Vagina (tissue), 2 donors: ENCODE data around the gene PLAGL2. TPM values are rescaled to one million over a fixed set of nuclear protein-coding genes. Genes with fewer than 3 reads are reported as not detected.

Experiments used
- DNase-seq, 2 donors: peaks; one replicate each; pipeline ENCODE4 v3.0.0-alpha.2; 2017; ENCODE audit errors: extremely low spot score in 2 of 2
- H3K27ac ChIP-seq: fragments of 200-600 bp; sonication (generic); one replicate; pipeline ENCODE4 v1.5.1; 2019
- H3K27me3 ChIP-seq: fragments of 200-600 bp; sonication (generic); one replicate; pipeline ENCODE4 v1.5.1; 2019
- H3K36me3 ChIP-seq, 2 donors: fragments of 200-600 bp; sonication (generic); one replicate each; pipeline ENCODE4 v1.5.1; 2017 to 2019
- H3K4me1 ChIP-seq: fragments of 200-600 bp; sonication (generic); one replicate; pipeline ENCODE4 v1.5.1; 2019
- H3K4me3 ChIP-seq, 2 donors: fragments of 200-600 bp; sonication (generic); 1 replicate in 1 of 2; 2 replicates in 1 of 2; pipeline ENCODE4 v1.5.1; 2016 to 2019
- H3K9me3 ChIP-seq: fragments of 200-600 bp; sonication (generic); one replicate; pipeline ENCODE4 v1.5.1; 2019
- POLR2A ChIP-seq, 2 donors: fragments of 450-650 bp; IDR thresholded peaks; one replicate each; pipeline ENCODE4 v1.6.1; 2017; ENCODE audit warnings: antibody characterized with exemption in 2 of 2, mild to moderate bottlenecking in 2 of 2, moderate library complexity in 2 of 2
- POLR2AphosphoS5 ChIP-seq, 2 donors: sonication (generic); formaldehyde crosslinking; IDR thresholded peaks; one replicate each; pipeline ENCODE4 v1.9.0; 2017; ENCODE audit warnings: antibody characterized with exemption in 2 of 2, mild to moderate bottlenecking in 2 of 2, low read depth in 1 of 2; ENCODE audit not compliant: insufficient read depth in 1 of 2
- intact Hi-C: fragments of 100-400 bp; cut with DNase I; formaldehyde crosslinking; loops from one replicate; pipeline ENCODE4 v1.15.1; 2023
- microRNA counts, 2 donors: library from miRNA; unstranded; fragments of <30 nt; microRNA quantifications; one replicate each; lab custom pipeline; 2016 to 2017
- total RNA-seq: library from RNA; depleted of rRNA; stranded (reverse); fragments of >200 nt; gene quantifications from one replicate; pipeline ENCODE4 v1.2.3, GENCODE V29; 2016
- TF ChIP-seq, protein P1 (sequence below), 3 experiments: fragments of 450-650 bp in 2 of 3; fragments of 200-600 bp in 1 of 3; sonication (generic) in 1 of 3; IDR thresholded peaks; one replicate each; pipeline ENCODE4 v1.5.1; 2017 to 2019; ENCODE audit warnings: antibody characterized with exemption in 3 of 3, mild to moderate bottlenecking in 2 of 3, moderate library complexity in 2 of 3

Gene PLAGL2
- total RNA-seq, 1 donor from 2014 or later, result 8.3 TPM

DNA sequence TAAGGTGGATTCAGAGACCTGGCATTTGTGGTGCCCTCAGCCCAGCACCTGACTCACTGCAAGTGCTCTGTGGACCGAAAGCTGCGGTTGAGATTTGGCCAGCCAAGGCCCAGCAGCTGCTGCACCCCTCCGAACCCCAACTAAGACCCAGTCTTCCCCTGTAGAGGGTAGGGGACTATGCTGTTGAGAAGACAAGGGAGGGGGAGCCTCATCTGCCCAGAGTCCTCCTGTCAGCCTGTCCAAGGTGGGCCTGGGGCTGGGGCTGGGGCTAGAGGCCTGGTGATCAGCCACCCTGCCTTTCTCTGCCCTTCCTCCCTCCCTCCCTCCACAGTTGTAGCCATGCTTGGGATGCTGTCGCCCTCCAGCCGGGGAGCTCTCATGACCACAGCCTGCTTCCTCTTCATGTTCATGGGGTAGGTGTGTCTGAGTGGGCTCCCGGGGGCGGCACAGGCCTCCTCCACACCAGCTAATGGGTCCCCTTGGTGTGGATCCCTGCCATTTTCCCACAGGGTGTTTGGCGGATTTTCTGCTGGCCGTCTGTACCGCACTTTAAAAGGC is 57.2 kb downstream of the PLAGL2 start:
- DNase-seq, result no peak
- Histone ChIP-seq H3K27me3 (no peaks in the 10 kb centered on the region), H3K4me1 (peaks cover 9% of the 10 kb centered on the region), H3K4me3 (no peak overlapping the region), H3K36me3 (peaks cover 0 to 87% of the 10 kb centered on the region in 2 donors), H3K27ac (no peak overlapping the region), H3K9me3 (no peaks in the 10 kb centered on the region)
- no peak for TF ChIP-seq POLR2A (IDR thresholded peaks at IDR 0.05)
- TF ChIP-seq POLR2AphosphoS5 (IDR thresholded peaks at IDR 0.05; ENCODE audit: insufficient read depth in 1 of 2, low read depth in 1 of 2), result no peak
- TF ChIP-seq, protein P1, sequence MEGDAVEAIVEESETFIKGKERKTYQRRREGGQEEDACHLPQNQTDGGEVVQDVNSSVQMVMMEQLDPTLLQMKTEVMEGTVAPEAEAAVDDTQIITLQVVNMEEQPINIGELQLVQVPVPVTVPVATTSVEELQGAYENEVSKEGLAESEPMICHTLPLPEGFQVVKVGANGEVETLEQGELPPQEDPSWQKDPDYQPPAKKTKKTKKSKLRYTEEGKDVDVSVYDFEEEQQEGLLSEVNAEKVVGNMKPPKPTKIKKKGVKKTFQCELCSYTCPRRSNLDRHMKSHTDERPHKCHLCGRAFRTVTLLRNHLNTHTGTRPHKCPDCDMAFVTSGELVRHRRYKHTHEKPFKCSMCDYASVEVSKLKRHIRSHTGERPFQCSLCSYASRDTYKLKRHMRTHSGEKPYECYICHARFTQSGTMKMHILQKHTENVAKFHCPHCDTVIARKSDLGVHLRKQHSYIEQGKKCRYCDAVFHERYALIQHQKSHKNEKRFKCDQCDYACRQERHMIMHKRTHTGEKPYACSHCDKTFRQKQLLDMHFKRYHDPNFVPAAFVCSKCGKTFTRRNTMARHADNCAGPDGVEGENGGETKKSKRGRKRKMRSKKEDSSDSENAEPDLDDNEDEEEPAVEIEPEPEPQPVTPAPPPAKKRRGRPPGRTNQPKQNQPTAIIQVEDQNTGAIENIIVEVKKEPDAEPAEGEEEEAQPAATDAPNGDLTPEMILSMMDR (IDR thresholded peaks at IDR 0.05), result no peak
- intact Hi-C loops, result loop anchor here (10.0 kb wide), 1 partner anchor 1044 kb away; no protein-coding TSS in a partner anchor

DNA sequence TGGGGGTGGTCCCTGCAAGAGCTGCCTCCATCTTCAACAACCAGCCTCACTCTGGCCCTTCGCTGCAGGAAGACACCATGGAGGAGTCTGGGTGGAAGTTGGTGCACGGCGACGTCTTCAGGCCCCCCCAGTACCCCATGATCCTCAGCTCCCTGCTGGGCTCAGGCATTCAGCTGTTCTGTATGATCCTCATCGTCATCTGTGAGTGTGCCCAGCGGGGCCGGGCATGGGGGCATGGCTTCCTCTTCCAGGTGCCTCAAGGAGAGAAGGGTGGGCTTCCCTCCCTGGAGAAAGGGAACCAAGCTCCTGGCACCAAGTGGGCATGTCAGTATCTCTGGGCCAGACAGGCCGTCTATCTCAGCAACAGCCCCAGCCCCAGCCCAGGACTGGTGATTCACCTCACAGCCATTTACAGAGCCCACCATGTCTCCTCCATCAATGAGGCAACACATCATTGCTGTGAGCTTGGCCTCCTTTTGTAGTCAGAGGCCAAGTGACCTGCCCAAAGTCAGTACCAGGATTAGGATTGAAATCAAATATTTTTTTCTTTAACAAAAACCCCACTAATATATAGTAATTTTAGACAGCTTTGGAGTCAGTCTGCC is 57.9 kb downstream of the PLAGL2 start:
- H3K27ac ChIP-seq, result no peak overlapping the region
- H3K4me3 ChIP-seq, result no peak overlapping the region
- no peaks in the 10 kb centered on the region for H3K27me3 ChIP-seq
- no peak for DNase-seq
- H3K9me3 ChIP-seq, result no peaks in the 10 kb centered on the region
- H3K36me3 ChIP-seq, result peaks cover 0 to 90% of the 10 kb centered on the region in 2 donors
- peaks cover 2% of the 10 kb centered on the region for H3K4me1 ChIP-seq
- TF ChIP-seq, protein P1 (IDR thresholded peaks at IDR 0.05), result no peak
- TF ChIP-seq POLR2AphosphoS5 (IDR thresholded peaks at IDR 0.05; ENCODE audit: insufficient read depth in 1 of 2, low read depth in 1 of 2) (no peak), POLR2A (IDR thresholded peaks at IDR 0.05) (no peak)
- intact Hi-C loops, result loop anchor here (10.0 kb wide), 1 partner anchor 1045 kb away; no protein-coding TSS in a partner anchor

DNA sequence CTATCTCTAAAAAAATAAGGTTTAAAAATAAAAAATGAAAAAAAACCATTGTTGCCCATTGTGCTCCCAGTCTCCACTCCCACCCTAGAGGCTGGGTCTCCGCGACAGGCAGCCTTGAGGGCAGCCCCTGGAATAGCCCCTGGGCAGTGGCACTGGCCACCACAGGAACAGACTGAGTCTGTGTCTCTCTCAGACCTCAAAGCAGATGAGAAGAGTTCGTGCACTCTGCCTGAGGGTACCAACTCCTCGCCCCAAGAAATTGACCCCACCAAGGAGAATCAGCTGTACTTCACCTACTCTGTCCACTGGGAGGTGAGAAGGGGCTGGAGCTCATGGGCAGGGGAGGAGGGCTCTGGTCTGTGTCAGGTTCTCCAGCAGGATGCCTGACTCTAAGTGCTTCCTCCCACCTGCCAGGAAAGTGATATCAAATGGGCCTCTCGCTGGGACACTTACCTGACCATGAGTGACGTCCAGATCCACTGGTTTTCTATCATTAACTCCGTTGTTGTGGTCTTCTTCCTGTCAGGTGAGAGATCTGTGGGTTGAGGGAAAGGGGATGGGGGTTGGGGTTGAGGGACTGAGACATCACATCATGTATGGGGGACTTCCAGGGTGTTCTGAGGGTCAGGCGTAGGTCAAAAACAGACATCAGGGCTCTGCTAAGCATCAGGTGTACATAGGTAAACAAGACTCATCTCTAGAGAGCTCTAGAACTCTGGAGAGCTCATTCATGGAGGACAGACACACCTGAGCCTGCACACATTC is 62.5 kb downstream of the PLAGL2 start:
- H3K36me3 ChIP-seq, result peaks cover 0 to 86% of the 10 kb centered on the region in 2 donors
- H3K27me3 ChIP-seq, result no peaks in the 10 kb centered on the region
- no peak overlapping the region for H3K4me3 ChIP-seq
- intact Hi-C loops, result no loop called here
- no peak for TF ChIP-seq POLR2A (IDR thresholded peaks at IDR 0.05)
- TF ChIP-seq, protein P1 (IDR thresholded peaks at IDR 0.05), result no peak
- TF ChIP-seq POLR2AphosphoS5 (IDR thresholded peaks at IDR 0.05; ENCODE audit: insufficient read depth in 1 of 2, low read depth in 1 of 2), result no peak
- H3K9me3 ChIP-seq, result no peaks in the 10 kb centered on the region
- DNase-seq, result no peak
- no peak overlapping the region for H3K27ac ChIP-seq
- H3K4me1 ChIP-seq, result no peaks in the 10 kb centered on the region

DNA sequence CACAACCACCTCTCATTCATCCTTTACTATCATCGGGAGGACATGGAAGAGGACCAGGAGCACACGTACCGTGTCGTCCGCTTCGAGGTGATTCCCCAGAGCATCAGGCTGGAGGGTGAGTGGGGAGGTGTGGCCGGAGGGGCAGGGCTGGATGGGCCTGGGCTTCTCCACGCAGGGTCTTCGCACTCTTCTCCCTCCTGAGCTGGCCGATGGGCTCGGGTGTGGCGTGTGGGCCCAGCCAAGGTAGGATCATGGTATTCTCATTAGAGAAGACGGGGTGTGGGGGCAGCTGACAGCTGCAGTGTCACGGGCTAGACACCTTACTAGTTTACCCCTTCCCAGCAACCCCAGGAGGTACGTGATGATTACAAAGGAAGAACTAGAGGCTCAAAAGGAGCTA is 64.6 kb downstream of the PLAGL2 start:
- no peaks in the 10 kb centered on the region for H3K27me3 ChIP-seq
- H3K4me1 ChIP-seq, result no peaks in the 10 kb centered on the region
- no peak overlapping the region for H3K27ac ChIP-seq
- H3K9me3 ChIP-seq, result no peaks in the 10 kb centered on the region
- TF ChIP-seq POLR2A (IDR thresholded peaks at IDR 0.05) (no peak), POLR2AphosphoS5 (IDR thresholded peaks at IDR 0.05; ENCODE audit: insufficient read depth in 1 of 2, low read depth in 1 of 2) (no peak)
- TF ChIP-seq, protein P1 (IDR thresholded peaks at IDR 0.05), result no peak
- DNase-seq, result no peak
- no peak overlapping the region for H3K4me3 ChIP-seq
- H3K36me3 ChIP-seq, result peaks cover 0 to 87% of the 10 kb centered on the region in 2 donors
- intact Hi-C loops, result no loop called here

MicroRNAs within 50 kb of the gene (microRNA counts, 767-probe panel; counts per million panel counts)
- microRNA hsa-miR-1825 (lab: Ali Mortazavi, UCI), result 238 to 261 counts per million in 2 donors

Other genes with a start within 250 kb of the PLAGL2 start
- gene XKR7, start 239.6 kb downstream of the PLAGL2 start, total RNA-seq, result not detected
- gene CCM2L, start 197.3 kb downstream of the PLAGL2 start, total RNA-seq, result 8.6 TPM
- 10.1 TPM for gene HCK, start 155.5 kb downstream of the PLAGL2 start, total RNA-seq
- gene TM9SF4, start 98.0 kb downstream of the PLAGL2 start, total RNA-seq, result 32.2 TPM
- gene POFUT1, start 137 bp upstream of the PLAGL2 start, total RNA-seq, result 27.7 TPM
- gene KIF3B, start 69.9 kb upstream of the PLAGL2 start, total RNA-seq, result 16.2 TPM
- 97.5 TPM for gene ASXL1, start 150.6 kb upstream of the PLAGL2 start, total RNA-seq